DND-41 (cell line): Measurements from ENCODE around the gene CTRL.

Experiments
- EZH2 ChIP-seq: IDR thresholded peaks from 3 replicates; pipeline ENCODE4 v1.6.1; 2012; ENCODE audit warnings: borderline replicate concordance, low read depth, mild to moderate bottlenecking, moderate library complexity, low read length, inconsistent platforms; ENCODE audit not compliant: severe bottlenecking
- TF ChIP-seq, protein P1 (sequence below): IDR thresholded peaks from 2 replicates; pipeline ENCODE4 v1.5.1; 2012; ENCODE audit warnings: borderline replicate concordance, low read length, moderate library complexity, mild to moderate bottlenecking; ENCODE audit not compliant: poor library complexity, severe bottlenecking; ENCODE audit errors: extremely low read depth

DNA sequence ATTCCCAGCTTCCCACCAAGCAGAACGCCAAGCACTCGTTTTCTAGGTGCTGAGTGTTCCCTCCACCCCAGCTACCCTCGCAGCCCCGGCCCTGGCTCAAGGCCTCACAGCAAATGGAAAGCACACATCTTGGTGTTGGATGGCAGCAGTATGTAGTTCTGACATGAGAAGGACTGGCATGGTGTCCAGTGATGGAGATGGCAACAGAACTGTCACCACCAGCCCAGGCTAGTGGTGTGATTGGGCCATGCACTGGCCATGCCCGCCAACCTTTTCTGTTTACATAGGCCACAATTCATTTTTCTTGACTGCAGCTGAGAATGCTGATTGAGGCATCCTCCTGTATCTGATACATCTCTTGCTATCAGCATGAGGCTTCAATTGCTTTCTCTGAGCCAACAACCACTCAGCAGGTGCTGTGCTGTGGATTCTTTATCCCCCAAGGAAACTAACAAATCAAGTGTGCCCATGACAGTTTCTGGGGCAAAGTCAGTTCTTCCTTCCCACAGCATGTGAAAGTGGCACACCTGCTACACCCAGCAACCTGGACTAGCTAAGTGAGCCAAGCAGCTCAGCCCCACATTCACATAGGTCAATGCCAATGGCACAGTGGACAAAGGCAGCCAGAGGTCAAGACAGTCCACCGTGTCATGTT, 32.9 kb upstream of the CTRL start:
- TF ChIP-seq, protein P1, sequence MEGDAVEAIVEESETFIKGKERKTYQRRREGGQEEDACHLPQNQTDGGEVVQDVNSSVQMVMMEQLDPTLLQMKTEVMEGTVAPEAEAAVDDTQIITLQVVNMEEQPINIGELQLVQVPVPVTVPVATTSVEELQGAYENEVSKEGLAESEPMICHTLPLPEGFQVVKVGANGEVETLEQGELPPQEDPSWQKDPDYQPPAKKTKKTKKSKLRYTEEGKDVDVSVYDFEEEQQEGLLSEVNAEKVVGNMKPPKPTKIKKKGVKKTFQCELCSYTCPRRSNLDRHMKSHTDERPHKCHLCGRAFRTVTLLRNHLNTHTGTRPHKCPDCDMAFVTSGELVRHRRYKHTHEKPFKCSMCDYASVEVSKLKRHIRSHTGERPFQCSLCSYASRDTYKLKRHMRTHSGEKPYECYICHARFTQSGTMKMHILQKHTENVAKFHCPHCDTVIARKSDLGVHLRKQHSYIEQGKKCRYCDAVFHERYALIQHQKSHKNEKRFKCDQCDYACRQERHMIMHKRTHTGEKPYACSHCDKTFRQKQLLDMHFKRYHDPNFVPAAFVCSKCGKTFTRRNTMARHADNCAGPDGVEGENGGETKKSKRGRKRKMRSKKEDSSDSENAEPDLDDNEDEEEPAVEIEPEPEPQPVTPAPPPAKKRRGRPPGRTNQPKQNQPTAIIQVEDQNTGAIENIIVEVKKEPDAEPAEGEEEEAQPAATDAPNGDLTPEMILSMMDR: no peak
- no peak for TF ChIP-seq EZH2
